Heart left ventricle (tissue), 13 donors: ENCODE measurements around the gene ROBO1.

Source experiments
- POLR2A ChIP-seq, 2 donors: fragments of 450-650 bp; IDR thresholded peaks; one replicate each; pipeline ENCODE4 v1.6.1; 2017; ENCODE audit warnings: antibody characterized with exemption in 2 of 2, mild to moderate bottlenecking in 2 of 2, moderate library complexity in 2 of 2
- TF ChIP-seq, protein P1 (sequence below), 12 donors: fragments of 200-600 bp; sonication (generic) in 4 of 12; IDR thresholded peaks; one replicate each; pipeline versions ENCODE4 v1.5.0 to v1.8.0; 2018 to 2022; ENCODE audit warnings: antibody characterized with exemption in 12 of 12, mild to moderate bottlenecking in 5 of 12
- donor health status: ischemic (EF 13 %, LVEDD 7.1; RV severe dilation, severe dysfunction).
- donor health status: DM: no; HTN: yes; CAD: no.
- donor health status: DM: no; HTN: no; CAD: no.
- donor health status: ischemic (EF 25% LVEDD 6.9; RV normal size, moderate dysfunction).
- donor health status: ischemic (EF 25% LVEDD 5.7; RV mildly dilated, moderate dysfunction).
- donor health status: ischemic (EF 35%, LVEDD 5.7; RV mildly dilated, moderate dysfunction).
- donor health status: nonischemic (EF 11% LVEDD 7.7; RV severe dilation, severe dysfunction).
- donor health status: DM: yes; HTN: yes; CAD: no.
- donor health status: PGD.
- donor health status: ischemic (EF 29% LVEDD 5.4; RV normal size, mild dysfunction).
- donor health status: nonischemic (EF 23%, LVEDD 6.1; RV moderate dilation, normal function).

DNA sequence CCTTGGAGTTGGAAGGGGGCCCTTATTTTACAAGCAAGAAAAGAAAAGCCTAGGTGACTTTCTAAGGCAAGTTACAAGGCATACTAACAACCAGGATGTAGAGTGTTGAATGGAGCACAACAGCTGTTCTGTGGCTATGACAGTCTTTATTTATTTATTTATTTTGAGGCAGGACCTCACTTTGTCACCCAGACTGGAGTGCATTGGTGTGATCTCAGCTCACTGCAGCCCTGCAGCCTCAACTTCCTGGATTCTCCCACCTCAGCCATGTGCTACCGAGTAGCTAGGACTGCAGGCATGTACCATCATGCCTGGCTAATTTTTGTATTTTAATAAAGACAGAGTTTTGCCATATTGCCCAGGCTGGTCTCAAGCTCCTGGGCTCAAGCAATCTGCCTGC, 973.4 kb downstream of the ROBO1 start:
- TF ChIP-seq, protein P1, sequence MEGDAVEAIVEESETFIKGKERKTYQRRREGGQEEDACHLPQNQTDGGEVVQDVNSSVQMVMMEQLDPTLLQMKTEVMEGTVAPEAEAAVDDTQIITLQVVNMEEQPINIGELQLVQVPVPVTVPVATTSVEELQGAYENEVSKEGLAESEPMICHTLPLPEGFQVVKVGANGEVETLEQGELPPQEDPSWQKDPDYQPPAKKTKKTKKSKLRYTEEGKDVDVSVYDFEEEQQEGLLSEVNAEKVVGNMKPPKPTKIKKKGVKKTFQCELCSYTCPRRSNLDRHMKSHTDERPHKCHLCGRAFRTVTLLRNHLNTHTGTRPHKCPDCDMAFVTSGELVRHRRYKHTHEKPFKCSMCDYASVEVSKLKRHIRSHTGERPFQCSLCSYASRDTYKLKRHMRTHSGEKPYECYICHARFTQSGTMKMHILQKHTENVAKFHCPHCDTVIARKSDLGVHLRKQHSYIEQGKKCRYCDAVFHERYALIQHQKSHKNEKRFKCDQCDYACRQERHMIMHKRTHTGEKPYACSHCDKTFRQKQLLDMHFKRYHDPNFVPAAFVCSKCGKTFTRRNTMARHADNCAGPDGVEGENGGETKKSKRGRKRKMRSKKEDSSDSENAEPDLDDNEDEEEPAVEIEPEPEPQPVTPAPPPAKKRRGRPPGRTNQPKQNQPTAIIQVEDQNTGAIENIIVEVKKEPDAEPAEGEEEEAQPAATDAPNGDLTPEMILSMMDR (IDR thresholded peaks at IDR 0.05), result no peak
- TF ChIP-seq POLR2A (IDR thresholded peaks at IDR 0.05), result no peak
